ENCODE results near the gene DDX1. TPM values are rescaled to one million over a fixed set of nuclear protein-coding genes. Genes with fewer than 3 reads are reported as not detected.

The DDX1 gene
- total RNA-seq, 3 donors from 2014 or later = 121 to 174 (median 128) TPM

DNA sequence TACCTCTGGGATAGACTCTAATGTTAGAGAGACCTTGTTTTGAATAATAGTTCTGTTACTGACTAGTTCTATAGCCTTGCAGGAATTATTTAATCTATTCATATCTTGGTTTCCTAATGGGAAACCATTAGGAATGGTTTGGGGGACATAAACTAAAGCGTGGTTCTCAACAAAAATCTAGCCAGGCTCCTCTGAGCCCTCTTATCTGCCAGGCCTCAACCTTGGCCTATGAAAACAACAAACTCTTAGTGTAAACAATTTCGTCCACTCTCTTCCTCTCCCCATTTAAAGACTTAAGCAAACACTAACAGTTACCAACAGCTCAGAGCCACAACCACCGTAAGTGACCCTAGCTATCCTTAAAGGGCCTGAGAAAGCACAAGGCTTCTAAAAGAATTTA is 19.9 kb upstream of the DDX1 start:
- DNase-seq = no peak
- Mint-ChIP-seq H3K9me3 (no peaks in the 10 kb centered on the region), H3K4me3 (no peak overlapping the region), H3K4me1 (ENCODE audit: low read depth) (no peaks in the 10 kb centered on the region), H3K27me3 (ENCODE audit: low read depth) (peaks cover 2% of the 10 kb centered on the region), H3K36me3 (ENCODE audit: insufficient read depth) (no peaks in the 10 kb centered on the region)
- no peak for ATAC-seq

DNA sequence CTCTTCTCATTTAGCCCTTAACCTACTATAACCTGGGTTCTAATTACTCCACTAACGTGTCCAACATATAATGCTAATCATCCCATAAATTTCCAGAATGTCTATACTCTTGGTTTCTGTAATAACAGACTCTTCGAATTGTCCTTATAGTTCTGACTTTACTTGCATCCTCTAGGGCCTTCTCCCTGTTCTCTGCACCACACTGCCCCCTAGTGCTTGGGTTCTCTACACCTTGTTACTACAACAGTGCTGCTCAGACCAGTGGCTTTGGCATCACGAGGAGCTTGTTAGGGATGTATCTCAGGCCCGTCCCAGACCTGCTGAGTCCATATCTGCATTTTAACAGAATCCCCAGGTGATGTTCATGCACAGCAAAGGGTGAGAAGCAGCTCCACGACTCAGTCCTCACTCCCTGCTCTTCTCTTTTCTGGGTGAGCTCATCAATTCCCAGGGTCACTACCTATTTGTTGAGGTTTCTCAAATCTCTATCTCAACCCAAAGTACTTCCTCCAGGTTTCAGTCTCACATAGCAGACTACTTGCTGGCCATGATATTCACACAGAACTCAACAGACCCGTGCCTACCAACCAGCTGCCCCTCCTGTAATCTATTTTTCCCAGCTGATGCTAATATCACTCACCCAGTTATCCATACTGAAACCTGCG is 14.5 kb upstream of the DDX1 start:
- Mint-ChIP-seq H3K36me3 (ENCODE audit: insufficient read depth) (no peaks in the 10 kb centered on the region), H3K9me3 (no peaks in the 10 kb centered on the region), H3K27me3 (ENCODE audit: low read depth) (peaks cover 4% of the 10 kb centered on the region), H3K4me3 (no peak overlapping the region), H3K4me1 (ENCODE audit: low read depth) (no peaks in the 10 kb centered on the region)
- DNase-seq (peak; percentile 87), ATAC-seq (peak; percentile 95 to 97)

DNA sequence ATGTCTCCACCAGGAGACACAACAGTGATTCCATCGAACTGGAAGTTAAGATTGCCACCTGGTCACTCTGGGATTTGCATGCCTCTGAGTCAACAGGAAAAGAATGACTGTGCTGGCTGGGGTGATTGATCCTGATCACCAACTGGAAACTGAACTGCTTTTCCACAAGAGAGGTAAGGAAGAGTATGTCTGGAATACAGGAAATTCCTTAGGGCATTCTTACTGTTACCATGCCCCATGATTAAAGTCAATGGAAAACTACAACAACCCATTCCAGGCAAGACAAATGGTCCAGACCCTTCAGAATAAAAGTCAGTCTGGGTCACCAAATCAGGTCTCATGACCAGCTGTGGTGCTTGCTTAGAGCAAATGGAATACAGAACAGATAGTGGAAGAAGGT is 12.0 kb upstream of the DDX1 start:
- Mint-ChIP-seq H3K36me3 (ENCODE audit: insufficient read depth) (no peaks in the 10 kb centered on the region), H3K4me3 (no peak overlapping the region), H3K4me1 (ENCODE audit: low read depth) (no peaks in the 10 kb centered on the region), H3K9me3 (no peaks in the 10 kb centered on the region), H3K27me3 (ENCODE audit: low read depth) (peaks cover 7% of the 10 kb centered on the region)
- no peak for ATAC-seq
- DNase-seq = no peak

- Mint-ChIP-seq H3K9me3 (no peaks in the 10 kb centered on the region), H3K4me3 (no peak overlapping the region), H3K36me3 (ENCODE audit: insufficient read depth) (no peaks in the 10 kb centered on the region), H3K4me1 (ENCODE audit: low read depth) (no peaks in the 10 kb centered on the region), H3K27me3 (ENCODE audit: low read depth) (peaks cover 7% of the 10 kb centered on the region)
- ATAC-seq = no peak
- DNase-seq = no peak
Measured at GRCh38 chr2:15580451-15580850, 11.2 kb upstream of the DDX1 start.

DNA sequence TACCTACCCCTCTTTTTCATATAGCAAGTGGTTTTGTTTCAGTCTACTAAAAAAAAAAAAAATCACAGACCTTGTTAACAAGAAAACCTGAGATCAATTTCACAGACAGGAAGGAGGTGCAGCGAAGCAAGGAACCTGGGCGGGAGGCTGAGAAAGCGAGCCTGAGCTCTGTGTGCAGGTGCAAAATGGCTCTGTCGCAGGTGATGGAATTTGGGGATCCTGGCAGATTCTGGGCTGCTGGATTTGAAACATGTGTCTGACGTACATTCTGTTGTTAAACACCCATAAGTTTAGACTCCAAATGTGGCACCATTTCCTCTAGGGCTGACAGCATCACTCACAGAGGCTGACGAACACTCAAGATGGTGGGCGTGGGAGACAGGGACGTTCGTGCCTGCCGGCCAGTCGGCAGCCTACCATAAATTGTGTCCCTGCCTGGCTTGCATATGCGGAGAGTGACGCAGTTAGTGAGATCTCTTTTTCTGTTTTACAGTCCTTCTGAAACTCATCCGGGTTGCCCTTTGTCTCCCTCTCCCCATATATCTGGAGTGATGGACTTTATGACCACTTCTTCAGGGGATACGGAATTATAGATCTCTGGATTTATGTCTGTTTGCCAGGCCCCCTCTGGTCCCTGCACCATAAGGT is 8.8 kb upstream of the DDX1 start:
- H3K27me3 Mint-ChIP-seq (ENCODE audit: low read depth) = peaks cover 7% of the 10 kb centered on the region
- H3K36me3 Mint-ChIP-seq (ENCODE audit: insufficient read depth) = no peaks in the 10 kb centered on the region
- DNase-seq = no peak
- ATAC-seq = no peak
- H3K4me3 Mint-ChIP-seq = no peak overlapping the region
- no peaks in the 10 kb centered on the region for H3K9me3 Mint-ChIP-seq
- H3K4me1 Mint-ChIP-seq (ENCODE audit: low read depth) = no peaks in the 10 kb centered on the region

- H3K27me3 Mint-ChIP-seq (ENCODE audit: low read depth) = peaks cover 7% of the 10 kb centered on the region
- no peaks in the 10 kb centered on the region for H3K36me3 Mint-ChIP-seq (ENCODE audit: insufficient read depth)
- no peak overlapping the region for H3K4me3 Mint-ChIP-seq
- H3K9me3 Mint-ChIP-seq = no peaks in the 10 kb centered on the region
- no peaks in the 10 kb centered on the region for H3K4me1 Mint-ChIP-seq (ENCODE audit: low read depth)
- ATAC-seq (no peak), DNase-seq (no peak)
Measured at GRCh38 chr2:15583826-15584225, 7.8 kb upstream of the DDX1 start.

GRCh38 chr2:15584316-15584715 is 7.4 kb upstream of the DDX1 start:
- H3K27me3 Mint-ChIP-seq (ENCODE audit: low read depth) = peaks cover 7% of the 10 kb centered on the region
- ATAC-seq (no peak), DNase-seq (no peak)
- H3K9me3 Mint-ChIP-seq = no peaks in the 10 kb centered on the region
- no peak overlapping the region for H3K4me3 Mint-ChIP-seq
- no peaks in the 10 kb centered on the region for H3K4me1 Mint-ChIP-seq (ENCODE audit: low read depth)
- H3K36me3 Mint-ChIP-seq (ENCODE audit: insufficient read depth) = no peaks in the 10 kb centered on the region

DNA sequence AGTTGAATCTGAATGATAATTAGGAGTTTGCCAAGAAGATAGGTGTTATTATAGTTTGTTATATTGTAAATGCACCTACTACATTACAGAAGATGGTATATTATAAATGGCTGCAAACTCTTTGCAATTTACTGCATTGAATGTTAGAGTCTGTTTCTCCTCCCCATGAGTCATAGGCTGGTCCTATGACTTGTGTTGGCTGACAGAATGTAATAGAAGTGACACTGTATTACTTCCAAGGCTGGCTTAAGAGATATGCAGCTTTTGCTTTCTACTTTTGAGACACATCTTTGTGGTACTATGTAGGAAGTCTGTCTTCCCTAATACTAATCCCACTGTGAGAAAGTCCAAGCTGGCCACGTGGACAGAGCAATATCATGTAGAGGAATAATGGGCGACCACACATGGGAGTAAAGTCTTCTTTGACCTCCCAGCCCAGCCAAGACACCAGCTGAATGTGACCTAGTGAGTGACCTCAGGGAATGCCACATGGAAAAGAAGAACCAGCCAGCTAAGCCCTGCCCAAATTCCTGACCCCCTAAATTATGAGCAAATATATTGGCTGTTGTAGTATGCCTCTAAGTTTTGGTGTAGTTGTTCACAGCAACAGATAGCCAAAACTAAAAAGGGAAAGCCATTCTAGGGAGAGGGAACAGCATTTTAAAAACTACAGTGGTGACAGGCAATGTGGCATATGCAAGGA is 6.8 kb upstream of the DDX1 start:
- no peaks in the 10 kb centered on the region for H3K36me3 Mint-ChIP-seq (ENCODE audit: insufficient read depth)
- H3K4me1 Mint-ChIP-seq (ENCODE audit: low read depth) = no peaks in the 10 kb centered on the region
- H3K27me3 Mint-ChIP-seq (ENCODE audit: low read depth) = peaks cover 7% of the 10 kb centered on the region
- DNase-seq (no peak), ATAC-seq (no peak)
- H3K4me3 Mint-ChIP-seq = no peak overlapping the region
- H3K9me3 Mint-ChIP-seq = no peaks in the 10 kb centered on the region

- Mint-ChIP-seq H3K4me1 (ENCODE audit: low read depth) (peaks cover 15% of the 10 kb centered on the region), H3K36me3 (ENCODE audit: insufficient read depth) (no peaks in the 10 kb centered on the region), H3K27me3 (ENCODE audit: low read depth) (no peaks in the 10 kb centered on the region), H3K4me3 (no peak overlapping the region), H3K9me3 (no peaks in the 10 kb centered on the region)
- DNase-seq (no peak), ATAC-seq (no peak)
Measured at GRCh38 chr2:15588329-15588919, 3.2 kb upstream of the DDX1 start.

DNA sequence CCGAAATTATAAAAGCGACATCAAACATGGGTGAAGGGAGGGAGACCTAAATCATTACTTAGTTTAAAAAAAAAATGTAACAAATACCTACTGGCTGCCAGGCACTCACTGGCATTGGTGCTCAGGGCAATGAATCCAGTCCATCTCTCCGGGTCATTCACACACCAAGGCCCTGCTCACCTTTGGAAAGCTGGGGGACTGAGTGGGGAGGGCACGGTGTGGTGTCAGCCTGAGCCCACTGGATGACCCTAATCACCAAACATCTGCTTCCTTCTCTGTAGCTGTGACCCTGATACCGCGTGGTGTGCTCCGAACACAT is 336 bp upstream of the DDX1 start:
- no peak for ATAC-seq
- H3K9me3 Mint-ChIP-seq = no peaks in the 10 kb centered on the region
- DNase-seq = no peak
- H3K27me3 Mint-ChIP-seq (ENCODE audit: low read depth) = no peaks in the 10 kb centered on the region
- peaks cover 35% of the 10 kb centered on the region for H3K4me1 Mint-ChIP-seq (ENCODE audit: low read depth)
- peaks cover 14% of the 10 kb centered on the region for H3K36me3 Mint-ChIP-seq (ENCODE audit: insufficient read depth)
- peak overlapping the region; percentile 93 for H3K4me3 Mint-ChIP-seq

- H3K36me3 Mint-ChIP-seq (ENCODE audit: insufficient read depth) = peaks cover 25% of the 10 kb centered on the region
- ATAC-seq (no peak), DNase-seq (no peak)
- no peaks in the 10 kb centered on the region for H3K27me3 Mint-ChIP-seq (ENCODE audit: low read depth)
- H3K4me1 Mint-ChIP-seq (ENCODE audit: low read depth) = peaks cover 35% of the 10 kb centered on the region
- H3K4me3 Mint-ChIP-seq = peak overlapping the region; percentile 93
- no peaks in the 10 kb centered on the region for H3K9me3 Mint-ChIP-seq
Measured at GRCh38 chr2:15593327-15593705, 1.6 kb downstream of the DDX1 start.

DNA sequence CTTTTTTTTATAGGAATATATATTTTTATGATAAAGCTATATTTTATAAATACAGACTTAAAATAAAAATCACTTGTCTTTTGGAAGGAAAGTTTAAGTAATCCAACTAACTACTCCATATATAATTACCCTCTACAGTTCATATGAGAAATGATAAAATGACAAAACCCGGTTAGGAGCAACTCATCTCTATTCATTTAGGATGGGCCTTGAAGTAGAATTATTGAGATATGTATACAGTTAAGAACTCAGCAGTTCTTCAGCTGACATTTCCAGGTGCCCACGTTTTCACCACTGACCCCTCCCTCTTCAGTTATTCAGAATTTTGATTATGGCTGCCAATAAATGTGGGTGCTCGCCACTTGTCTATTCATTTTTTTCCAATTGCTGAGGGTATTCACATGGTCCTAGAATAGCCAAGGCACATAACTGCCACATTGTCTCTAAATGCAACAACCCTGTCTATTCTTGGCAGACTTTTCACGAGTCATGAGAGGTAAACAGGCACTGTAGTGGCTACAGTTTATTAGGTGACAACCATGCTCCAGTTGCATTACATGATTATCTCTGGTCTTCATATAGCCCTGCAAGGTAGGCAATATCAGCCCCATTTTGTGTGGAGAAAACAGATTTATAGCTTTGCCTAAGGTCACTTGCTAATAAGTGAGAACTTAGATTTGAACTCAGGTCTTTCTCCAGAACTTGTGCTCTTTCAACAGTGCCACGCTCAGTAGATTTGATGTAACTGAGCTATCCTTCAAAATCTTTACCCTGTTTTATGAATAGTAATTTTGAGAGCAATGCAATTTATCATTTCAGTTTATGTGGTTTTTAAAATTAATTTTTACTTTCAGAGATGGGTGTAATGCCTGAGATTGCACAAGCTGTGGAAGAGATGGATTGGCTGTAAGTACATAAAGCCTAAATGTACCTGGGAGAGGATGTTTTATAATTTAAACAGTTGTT is 2.9 kb downstream of the DDX1 start:
- peaks cover 35% of the 10 kb centered on the region for H3K4me1 Mint-ChIP-seq (ENCODE audit: low read depth)
- H3K4me3 Mint-ChIP-seq = no peak overlapping the region
- no peaks in the 10 kb centered on the region for H3K9me3 Mint-ChIP-seq
- H3K36me3 Mint-ChIP-seq (ENCODE audit: insufficient read depth) = peaks cover 27% of the 10 kb centered on the region
- ATAC-seq = no peak
- DNase-seq = no peak
- no peaks in the 10 kb centered on the region for H3K27me3 Mint-ChIP-seq (ENCODE audit: low read depth)

- Mint-ChIP-seq H3K36me3 (ENCODE audit: insufficient read depth) (peaks cover 27% of the 10 kb centered on the region), H3K27me3 (ENCODE audit: low read depth) (no peaks in the 10 kb centered on the region), H3K9me3 (no peaks in the 10 kb centered on the region), H3K4me3 (no peak overlapping the region), H3K4me1 (ENCODE audit: low read depth) (peaks cover 35% of the 10 kb centered on the region)
- no peak for ATAC-seq
- no peak for DNase-seq
Measured at GRCh38 chr2:15595342-15595905, 3.8 kb downstream of the DDX1 start.

GRCh38 chr2:15595936-15596335 is 4.3 kb downstream of the DDX1 start:
- no peaks in the 10 kb centered on the region for H3K9me3 Mint-ChIP-seq
- ATAC-seq (no peak), DNase-seq (no peak)
- H3K4me3 Mint-ChIP-seq = no peak overlapping the region
- H3K27me3 Mint-ChIP-seq (ENCODE audit: low read depth) = no peaks in the 10 kb centered on the region
- peaks cover 30% of the 10 kb centered on the region for H3K36me3 Mint-ChIP-seq (ENCODE audit: insufficient read depth)
- peaks cover 34% of the 10 kb centered on the region for H3K4me1 Mint-ChIP-seq (ENCODE audit: low read depth)

All from activated T-cell treated with anti-CD3 and anti-CD28 coated beads, Interleukin-2, amount 50 U/mL, for 4 hours (primary cell).